Colonic mucosa (tissue), 4 donors: ENCODE measurements around the gene GRPEL1. TPM values are rescaled to one million over a fixed set of nuclear protein-coding genes. Genes with fewer than 3 reads are reported as not detected.

Experiments
- DNase-seq: peaks from one replicate; pipeline ENCODE4 v3.0.0-alpha.2; 2020
- H3K27ac ChIP-seq: fragments of 200-600 bp; one replicate; pipeline ENCODE4 v1.8.0; 2021
- H3K27me3 ChIP-seq: fragments of 200-600 bp; one replicate; pipeline ENCODE4 v1.8.0; 2021
- H3K36me3 ChIP-seq: fragments of 200-600 bp; one replicate; pipeline ENCODE4 v1.8.0; 2021
- H3K4me1 ChIP-seq: fragments of 200-600 bp; one replicate; pipeline ENCODE4 v1.8.0; 2021; ENCODE audit warnings: mild to moderate bottlenecking
- H3K4me3 ChIP-seq: fragments of 200-600 bp; one replicate; pipeline ENCODE4 v1.8.0; 2021
- H3K9ac ChIP-seq, 2 donors: one replicate each; pipeline ENCODE4 v1.7.0; 2013; ENCODE audit warnings: control low read depth in 2 of 2, low read depth in 2 of 2, low read length in 2 of 2
- H3K9me3 ChIP-seq: fragments of 200-600 bp; one replicate; pipeline ENCODE4 v1.8.0; 2021
- CTCF ChIP-seq: fragments of 200-600 bp; IDR thresholded peaks from one replicate; pipeline ENCODE4 v1.8.0; 2022; ENCODE audit warnings: antibody characterized with exemption, mild to moderate bottlenecking
- intact Hi-C: fragments of 100-400 bp; cut with DNase I; formaldehyde crosslinking; loops from one replicate; pipeline ENCODE4 v1.14.1; 2022
- total RNA-seq, 2 donors: library from RNA; stranded (reverse); fragmentation: NEBNext Ultra II Directional in 1 of 2; extraction: Animal tissue kit (Norgen Biotek cat#: 25700) in 1 of 2; gene quantifications; one replicate each; pipeline ENCODE4 v1.2.1, GENCODE V29; 2021
- donor health status: healthy.
- donor health status: DM: no; HTN: no; CAD: no.
- donor health status: DM: no; HTN: no; CAD: no.

GRPEL1 gene
- total RNA-seq, 2 donors from 2014 or later = 45.9 to 50.9 TPM

- no peak overlapping the region for H3K9ac ChIP-seq
- peaks cover 11% of the 10 kb centered on the region for H3K36me3 ChIP-seq
- no peak for TF ChIP-seq CTCF
- H3K4me1 ChIP-seq = no peaks in the 10 kb centered on the region
- H3K27me3 ChIP-seq = no peaks in the 10 kb centered on the region
- H3K27ac ChIP-seq = no peak overlapping the region
- intact Hi-C loops = no loop called here
- no peaks in the 10 kb centered on the region for H3K9me3 ChIP-seq
- no peak for DNase-seq
- H3K4me3 ChIP-seq = no peak overlapping the region
Observed at GRCh38 chr4:7060346-7061150, 7.3 kb downstream of the GRPEL1 start.

GRCh38 chr4:7059662-7060061 lies 8.2 kb downstream of the GRPEL1 start:
- H3K27ac ChIP-seq = no peak overlapping the region
- intact Hi-C loops = no loop called here
- H3K4me1 ChIP-seq = no peaks in the 10 kb centered on the region
- H3K9me3 ChIP-seq = no peaks in the 10 kb centered on the region
- TF ChIP-seq CTCF = no peak
- peaks cover 11% of the 10 kb centered on the region for H3K36me3 ChIP-seq
- H3K9ac ChIP-seq = no peak overlapping the region
- DNase-seq = no peak
- no peaks in the 10 kb centered on the region for H3K27me3 ChIP-seq
- no peak overlapping the region for H3K4me3 ChIP-seq

GRCh38 chr4:7058792-7059191 lies 9.1 kb downstream of the GRPEL1 start:
- intact Hi-C loops = no loop called here
- TF ChIP-seq CTCF = no peak
- Histone ChIP-seq H3K27ac (no peak overlapping the region), H3K36me3 (peaks cover 11% of the 10 kb centered on the region), H3K9me3 (no peaks in the 10 kb centered on the region), H3K4me1 (no peaks in the 10 kb centered on the region), H3K4me3 (no peak overlapping the region), H3K27me3 (no peaks in the 10 kb centered on the region), H3K9ac (no peak overlapping the region)
- DNase-seq = no peak

GRCh38 chr4:7055990-7056325 lies 11.9 kb downstream of the GRPEL1 start:
- no peaks in the 10 kb centered on the region for H3K27me3 ChIP-seq
- H3K27ac ChIP-seq = no peak overlapping the region
- no peaks in the 10 kb centered on the region for H3K9me3 ChIP-seq
- H3K36me3 ChIP-seq = peaks cover 11% of the 10 kb centered on the region
- no peak for DNase-seq
- no peak overlapping the region for H3K9ac ChIP-seq
- no peak for TF ChIP-seq CTCF
- H3K4me3 ChIP-seq = no peak overlapping the region
- intact Hi-C loops = no loop called here
- H3K4me1 ChIP-seq = no peaks in the 10 kb centered on the region

GRCh38 chr4:7055111-7055989 lies 12.5 kb downstream of the GRPEL1 start:
- intact Hi-C loops = no loop called here
- Histone ChIP-seq H3K9ac (no peak overlapping the region), H3K36me3 (peaks cover 11% of the 10 kb centered on the region), H3K9me3 (no peaks in the 10 kb centered on the region), H3K4me1 (no peaks in the 10 kb centered on the region), H3K27ac (no peak overlapping the region), H3K4me3 (no peak overlapping the region), H3K27me3 (no peaks in the 10 kb centered on the region)
- DNase-seq = no peak
- TF ChIP-seq CTCF = no peak
